ENCODE measurements around the gene FAM89A.

The FAM89A gene

GRCh38 chr1:231063331-231063730 is 23.3 kb upstream of the FAM89A start:
- Histone ChIP-seq H2BK15ac (ENCODE audit: low read depth, poor library complexity, severe bottlenecking) (no peak overlapping the region), H3K23ac (ENCODE audit: low read length in 2 of 2) (no peak overlapping the region)

DNA sequence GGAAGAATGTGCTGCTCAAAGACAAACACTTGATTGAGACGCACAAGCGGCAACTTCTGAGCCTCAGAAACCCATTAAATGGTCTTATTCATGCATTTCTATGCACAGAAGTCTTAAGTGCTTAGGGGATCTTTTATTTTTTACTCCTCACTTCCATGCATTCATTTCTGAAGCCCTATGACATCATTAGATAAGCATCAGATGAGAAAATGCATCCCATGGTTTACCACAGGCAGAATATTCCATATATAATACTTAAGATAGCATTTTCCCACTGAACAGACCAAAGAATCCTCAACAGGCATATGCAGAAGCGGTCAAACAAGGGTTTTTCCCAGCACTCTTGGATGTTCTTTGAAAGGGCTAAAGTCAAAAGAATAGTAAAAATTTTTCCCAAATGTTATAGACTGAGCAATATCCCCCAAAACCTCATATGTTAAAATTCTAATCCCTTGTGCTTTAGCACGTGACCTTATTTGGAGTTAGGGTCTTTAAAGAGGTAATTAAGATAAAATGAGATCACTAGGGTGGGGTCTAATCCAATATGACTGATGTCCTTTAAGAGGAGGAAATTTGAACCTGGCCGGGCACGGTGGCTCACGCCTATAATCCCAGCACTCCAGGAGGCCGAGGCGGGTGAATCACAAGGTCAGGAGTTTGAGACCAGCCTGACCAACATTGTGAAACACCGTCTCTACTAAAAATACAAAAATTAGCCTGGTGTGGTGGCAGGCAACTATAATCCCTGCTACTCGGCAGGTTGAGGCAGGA is 22.6 kb upstream of the FAM89A start:
- peak; percentile 73 for DNase-seq
- no peak overlapping the region for H3K4ac ChIP-seq (ENCODE audit: low read depth in 1 of 2, low read length in 2 of 2)
- H3K9ac ChIP-seq (ENCODE audit: low read length) = no peak overlapping the region
- no peak overlapping the region for H2BK5ac ChIP-seq (ENCODE audit: low read depth, low read length, poor library complexity, severe bottlenecking)
- peak overlapping the region; percentile 62 for H3K27ac ChIP-seq (ENCODE audit: low read length, poor library complexity, severe bottlenecking)
- H3K4me1 ChIP-seq (ENCODE audit: control insufficient read depth, insufficient read depth, low read depth, low read length) = peaks cover 10% of the 10 kb centered on the region
- no peaks in the 10 kb centered on the region for H3K36me3 ChIP-seq (ENCODE audit: control insufficient read depth in 1 of 2, insufficient read depth in 2 of 2, low read depth in 1 of 2, low read length in 2 of 2)
- no peak overlapping the region for H4K8ac ChIP-seq (ENCODE audit: low read length)
- no peak overlapping the region for H2AK5ac ChIP-seq (ENCODE audit: low read length, severe bottlenecking)
- H2BK15ac ChIP-seq (ENCODE audit: low read depth, poor library complexity, severe bottlenecking) = no peak overlapping the region
- H3K79me1 ChIP-seq (replicated peaks; ENCODE audit: low read length, poor library complexity, severe bottlenecking) = no peaks in the 10 kb centered on the region
- H2BK120ac ChIP-seq (ENCODE audit: low read depth, low read length) = no peak overlapping the region
- H2AFZ ChIP-seq (ENCODE audit: low read depth, low read length) = no peak overlapping the region
- peaks cover 0 to 15% of the 10 kb centered on the region in 2 experiments for H3K27me3 ChIP-seq (ENCODE audit: control insufficient read depth in 1 of 2, insufficient read depth in 1 of 2, low read length in 2 of 2)
- H3K4me2 ChIP-seq (ENCODE audit: low read length, poor library complexity, severe bottlenecking) = no peak overlapping the region
- H4K91ac ChIP-seq (ENCODE audit: low read length) = no peak overlapping the region
- no peak overlapping the region for H3K23ac ChIP-seq (ENCODE audit: low read length in 2 of 2)
- H3K9me3 ChIP-seq (ENCODE audit: control insufficient read depth, low read length) = no peaks in the 10 kb centered on the region
- no peak overlapping the region for H3K14ac ChIP-seq (ENCODE audit: low read length in 2 of 2)
- no peak overlapping the region for H3K4me3 ChIP-seq (ENCODE audit: insufficient read depth in 1 of 2, low read depth in 1 of 2, low read length in 2 of 2)
- WGBS = 84% methylated on average over 10 of the region's 11 CpGs
- no peak overlapping the region for H2BK12ac ChIP-seq (ENCODE audit: low read length in 2 of 2)
- H3K18ac ChIP-seq (ENCODE audit: low read depth in 1 of 2, low read length in 2 of 2) = no peak overlapping the region

More at GRCh38 chr1:231063331-231063730, 23.3 kb upstream of the FAM89A start:
- H4K8ac ChIP-seq (ENCODE audit: low read length) = no peak overlapping the region
- H2BK5ac ChIP-seq (ENCODE audit: low read depth, low read length, poor library complexity, severe bottlenecking) = no peak overlapping the region
- no peak for DNase-seq
- no peak overlapping the region for H3K4ac ChIP-seq (ENCODE audit: low read depth in 1 of 2, low read length in 2 of 2)
- H2AK5ac ChIP-seq (ENCODE audit: low read length, severe bottlenecking) = peak overlapping the region; percentile 35
- H3K4me3 ChIP-seq (ENCODE audit: insufficient read depth in 1 of 2, low read depth in 1 of 2, low read length in 2 of 2) = no peak overlapping the region
- H3K36me3 ChIP-seq (ENCODE audit: control insufficient read depth in 1 of 2, insufficient read depth in 2 of 2, low read depth in 1 of 2, low read length in 2 of 2) = no peaks in the 10 kb centered on the region
- H3K79me1 ChIP-seq (replicated peaks; ENCODE audit: low read length, poor library complexity, severe bottlenecking) = no peaks in the 10 kb centered on the region
- H3K18ac ChIP-seq (ENCODE audit: low read depth in 1 of 2, low read length in 2 of 2) = no peak overlapping the region
- H2AFZ ChIP-seq (ENCODE audit: low read depth, low read length) = no peak overlapping the region
- no peak overlapping the region for H3K14ac ChIP-seq (ENCODE audit: low read length in 2 of 2)
- H3K4me1 ChIP-seq (ENCODE audit: control insufficient read depth, insufficient read depth, low read depth, low read length) = peaks cover 10% of the 10 kb centered on the region
- H4K91ac ChIP-seq (ENCODE audit: low read length) = no peak overlapping the region
- no peak overlapping the region for H3K4me2 ChIP-seq (ENCODE audit: low read length, poor library complexity, severe bottlenecking)
- H3K27me3 ChIP-seq (ENCODE audit: control insufficient read depth in 1 of 2, insufficient read depth in 1 of 2, low read length in 2 of 2) = peaks cover 0 to 15% of the 10 kb centered on the region in 2 experiments
- no peak overlapping the region for H3K9ac ChIP-seq (ENCODE audit: low read length)
- 85% methylated on average over 4 of the region's 6 CpGs for WGBS
- no peaks in the 10 kb centered on the region for H3K9me3 ChIP-seq (ENCODE audit: control insufficient read depth, low read length)
- H2BK120ac ChIP-seq (ENCODE audit: low read depth, low read length) = no peak overlapping the region
- H3K27ac ChIP-seq (ENCODE audit: low read length, poor library complexity, severe bottlenecking) = peak overlapping the region; percentile 62
- H2BK12ac ChIP-seq (ENCODE audit: low read length in 2 of 2) = no peak overlapping the region

DNA sequence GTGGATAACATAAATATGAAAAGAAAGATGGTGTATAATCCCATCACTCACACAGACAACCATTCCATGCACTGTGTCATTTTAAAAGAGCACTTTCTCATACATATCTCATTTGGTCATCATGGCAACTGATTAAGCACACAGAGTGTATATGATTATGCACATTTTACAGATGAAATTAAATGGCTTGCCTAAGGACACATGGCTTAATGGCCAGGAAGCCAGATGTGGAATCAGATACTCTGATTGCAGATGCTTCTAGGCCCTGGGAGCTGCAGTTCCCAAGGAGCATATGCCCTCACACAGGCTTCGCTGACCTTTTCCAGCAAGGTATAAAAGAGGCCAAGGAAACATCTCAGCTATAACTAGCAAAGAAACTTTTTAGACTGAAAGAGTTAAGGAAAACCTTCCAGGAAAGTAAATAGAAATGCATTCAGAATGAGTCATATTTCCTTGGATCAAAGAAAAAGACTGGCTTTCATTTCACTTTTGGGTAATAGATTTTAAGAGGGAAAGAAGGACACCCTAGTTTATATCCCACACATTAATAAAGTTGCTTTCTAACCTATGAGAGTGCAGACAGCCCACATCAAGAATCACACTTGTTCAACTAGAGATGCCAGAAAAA is 19.6 kb upstream of the FAM89A start:
- Histone ChIP-seq H3K4me3 (ENCODE audit: insufficient read depth in 1 of 2, low read depth in 1 of 2, low read length in 2 of 2) (no peak overlapping the region), H3K4ac (ENCODE audit: low read depth in 1 of 2, low read length in 2 of 2) (no peak overlapping the region), H3K27ac (ENCODE audit: low read length, poor library complexity, severe bottlenecking) (peak overlapping the region; percentile 46), H2BK5ac (ENCODE audit: low read depth, low read length, poor library complexity, severe bottlenecking) (no peak overlapping the region), H2AK5ac (ENCODE audit: low read length, severe bottlenecking) (no peak overlapping the region), H2AFZ (ENCODE audit: low read depth, low read length) (no peak overlapping the region), H2BK15ac (ENCODE audit: low read depth, poor library complexity, severe bottlenecking) (no peak overlapping the region), H3K36me3 (ENCODE audit: control insufficient read depth in 1 of 2, insufficient read depth in 2 of 2, low read depth in 1 of 2, low read length in 2 of 2) (no peaks in the 10 kb centered on the region), H3K79me1 (replicated peaks; ENCODE audit: low read length, poor library complexity, severe bottlenecking) (no peaks in the 10 kb centered on the region), H3K9ac (ENCODE audit: low read length) (no peak overlapping the region), H2BK12ac (ENCODE audit: low read length in 2 of 2) (no peak overlapping the region), H3K14ac (ENCODE audit: low read length in 2 of 2) (no peak overlapping the region), H3K27me3 (ENCODE audit: control insufficient read depth in 1 of 2, insufficient read depth in 1 of 2, low read length in 2 of 2) (peaks cover 0 to 1% of the 10 kb centered on the region in 2 experiments), H4K8ac (ENCODE audit: low read length) (no peak overlapping the region), H3K9me3 (ENCODE audit: control insufficient read depth, low read length) (peaks cover 5% of the 10 kb centered on the region), H3K4me1 (ENCODE audit: control insufficient read depth, insufficient read depth, low read depth, low read length) (peaks cover 11% of the 10 kb centered on the region), H3K23ac (ENCODE audit: low read length in 2 of 2) (no peak overlapping the region), H3K4me2 (ENCODE audit: low read length, poor library complexity, severe bottlenecking) (no peak overlapping the region), H4K91ac (ENCODE audit: low read length) (no peak overlapping the region), H2BK120ac (ENCODE audit: low read depth, low read length) (no peak overlapping the region), H3K18ac (ENCODE audit: low read depth in 1 of 2, low read length in 2 of 2) (no peak overlapping the region)
- WGBS = no CpG with 5 or more reads among the region's 1 CpG
- peak; percentile 18 for DNase-seq

- Histone ChIP-seq H4K91ac (ENCODE audit: low read length) (peak overlapping the region; percentile 40), H2BK15ac (ENCODE audit: low read depth, poor library complexity, severe bottlenecking) (no peak overlapping the region), H3K4ac (ENCODE audit: low read depth in 1 of 2, low read length in 2 of 2) (no peak overlapping the region), H3K4me2 (ENCODE audit: low read length, poor library complexity, severe bottlenecking) (peak overlapping the region; percentile 52), H3K27ac (ENCODE audit: low read length, poor library complexity, severe bottlenecking) (peak overlapping the region; percentile 42), H3K4me1 (ENCODE audit: control insufficient read depth, insufficient read depth, low read depth, low read length) (peaks cover 11% of the 10 kb centered on the region), H2AFZ (ENCODE audit: low read depth, low read length) (no peak overlapping the region), H3K23ac (ENCODE audit: low read length in 2 of 2) (no peak overlapping the region), H3K9ac (ENCODE audit: low read length) (no peak overlapping the region), H3K27me3 (ENCODE audit: control insufficient read depth in 1 of 2, insufficient read depth in 1 of 2, low read length in 2 of 2) (no peaks in the 10 kb centered on the region), H3K4me3 (ENCODE audit: insufficient read depth in 1 of 2, low read depth in 1 of 2, low read length in 2 of 2) (no peak overlapping the region), H3K79me1 (replicated peaks; ENCODE audit: low read length, poor library complexity, severe bottlenecking) (no peaks in the 10 kb centered on the region), H3K18ac (ENCODE audit: low read depth in 1 of 2, low read length in 2 of 2) (peak overlapping the region in 1 of 2 experiments; percentile 48), H3K9me3 (ENCODE audit: control insufficient read depth, low read length) (peaks cover 5% of the 10 kb centered on the region), H2AK5ac (ENCODE audit: low read length, severe bottlenecking) (no peak overlapping the region), H2BK5ac (ENCODE audit: low read depth, low read length, poor library complexity, severe bottlenecking) (no peak overlapping the region), H3K14ac (ENCODE audit: low read length in 2 of 2) (peak overlapping the region in 1 of 2 experiments; percentile 39), H2BK120ac (ENCODE audit: low read depth, low read length) (no peak overlapping the region), H3K36me3 (ENCODE audit: control insufficient read depth in 1 of 2, insufficient read depth in 2 of 2, low read depth in 1 of 2, low read length in 2 of 2) (no peaks in the 10 kb centered on the region), H4K8ac (ENCODE audit: low read length) (no peak overlapping the region), H2BK12ac (ENCODE audit: low read length in 2 of 2) (no peak overlapping the region)
- 49% methylated on average over 7 of the region's 8 CpGs for WGBS
- no peak for DNase-seq
These were observed 18.5 kb upstream of the FAM89A start for GRCh38 chr1:231058416-231059109.

All from mesenchymal stem cell (in vitro differentiated cells and primary cell).